Endodermal cell (in vitro differentiated cells): ENCODE data around the gene CDC14A. TPM values are rescaled to one million over a fixed set of nuclear protein-coding genes. Genes with fewer than 3 reads are reported as not detected.

Source experiments
- DNase-seq: peaks from one replicate; pipeline ENCODE4 v3.0.0-alpha.2; 2017
- H3K27ac ChIP-seq: 2 replicates; pipeline ENCODE4 v1.5.1; 2013; ENCODE audit warnings: mild to moderate bottlenecking, low read depth, low read length, moderate library complexity
- H3K27me3 ChIP-seq: 2 replicates; pipeline ENCODE4 v1.6.1; 2013; ENCODE audit warnings: mild to moderate bottlenecking, low read length, moderate library complexity; ENCODE audit not compliant: insufficient read depth, control insufficient read depth, poor library complexity, severe bottlenecking
- H3K36me3 ChIP-seq: 2 replicates; pipeline ENCODE4 v1.7.0; 2013; ENCODE audit warnings: mild to moderate bottlenecking, low read length, moderate library complexity; ENCODE audit not compliant: control insufficient read depth, insufficient read depth
- H3K4me1 ChIP-seq: one replicate; pipeline ENCODE4 v1.7.0; 2013; ENCODE audit warnings: low read length; ENCODE audit not compliant: control insufficient read depth, insufficient read depth
- H3K4me3 ChIP-seq: 2 replicates; pipeline ENCODE4 v1.5.1; 2013; ENCODE audit warnings: mild to moderate bottlenecking, low read length, moderate library complexity
- H3K9ac ChIP-seq: 2 replicates; pipeline ENCODE4 v1.6.1; 2013; ENCODE audit warnings: mild to moderate bottlenecking, low read length, moderate library complexity; ENCODE audit not compliant: poor library complexity, severe bottlenecking; ENCODE audit errors: extremely low read depth
- H3K9me3 ChIP-seq: 2 replicates; pipeline ENCODE4 v1.6.1; 2013; ENCODE audit warnings: mild to moderate bottlenecking, low read length, moderate library complexity; ENCODE audit not compliant: control insufficient read depth
- H3K27ac Mint-ChIP-seq: 2 replicates; pipeline ENCODE4 v1.8.0; 2020; ENCODE audit warnings: mixed read lengths
- H3K27me3 Mint-ChIP-seq: 2 replicates; pipeline ENCODE4 v1.8.0; 2021; ENCODE audit warnings: mild to moderate bottlenecking, mixed read lengths; ENCODE audit not compliant: insufficient read depth
- H3K36me3 Mint-ChIP-seq: 2 replicates; pipeline ENCODE4 v1.8.0; 2020; ENCODE audit warnings: low read depth, mixed read lengths
- H3K4me1 Mint-ChIP-seq: 2 replicates; pipeline ENCODE4 v1.8.0; 2020; ENCODE audit warnings: mixed read lengths
- H3K4me3 Mint-ChIP-seq: 2 replicates; pipeline ENCODE4 v1.8.0; 2020; ENCODE audit warnings: mild to moderate bottlenecking, moderate library complexity, mixed read lengths
- H3K9me3 Mint-ChIP-seq: 2 replicates; pipeline ENCODE4 v1.8.0; 2020; ENCODE audit warnings: mild to moderate bottlenecking, mixed read lengths
- CTCF ChIP-seq: fragments of 200-600 bp; sonication (generic); conservative IDR thresholded peaks from 2 replicates; pipeline ENCODE4 v1.5.0; 2021; ENCODE audit warnings: antibody characterized with exemption, mild to moderate bottlenecking
- WGBS, 2 experiments: methylation state at CpG; one replicate each; pipeline versions ENCODE4 v1.1.5 to v1.1.7; 2013; ENCODE audit warnings: missing lambda C conversion rate in 2 of 2, mixed read lengths in 1 of 2; ENCODE audit not compliant: insufficient coverage in 1 of 2, insufficient read length in 1 of 2; 5-methylcytosine and 5-hydroxymethylcytosine counted together
- total RNA-seq, 2 donors: library from RNA; stranded (reverse); fragmentation: NEBNext Ultra II Directional in 1 of 2; extraction: Animal tissue kit (Norgen Biotek cat#: 25700) in 1 of 2; gene quantifications; 2 replicates in 1 of 2; 3 replicates in 1 of 2; pipeline ENCODE4 v1.2.1, GENCODE V29; 2021

CDC14A gene
- total RNA-seq, 2 donors from 2014 or later: 14.5 to 17.6 TPM

GRCh38 chr1:100532645-100533044, 180.3 kb downstream of the CDC14A start:
- Histone ChIP-seq H3K27me3 (peaks cover 30% of the 10 kb centered on the region), H3K36me3 (no peaks in the 10 kb centered on the region), H3K27ac (no peak overlapping the region), H3K9ac (no peak overlapping the region), H3K4me3 (no peak overlapping the region), H3K4me1 (no peaks in the 10 kb centered on the region), H3K9me3 (no peaks in the 10 kb centered on the region)
- WGBS, 2 experiments: 92 to 96% methylated on average over 7 of the region's 7 CpGs
- no peak overlapping the region for H3K27ac Mint-ChIP-seq
- TF ChIP-seq CTCF: no peak
- no peaks in the 10 kb centered on the region for H3K4me1 Mint-ChIP-seq
- DNase-seq: no peak
- no peaks in the 10 kb centered on the region for H3K36me3 Mint-ChIP-seq
- H3K4me3 Mint-ChIP-seq: no peak overlapping the region
- H3K27me3 Mint-ChIP-seq: peaks cover 38% of the 10 kb centered on the region
- H3K9me3 Mint-ChIP-seq: no peaks in the 10 kb centered on the region

- Mint-ChIP-seq H3K4me1 (no peaks in the 10 kb centered on the region), H3K36me3 (no peaks in the 10 kb centered on the region), H3K4me3 (no peak overlapping the region), H3K27ac (no peak overlapping the region), H3K27me3 (peaks cover 63% of the 10 kb centered on the region), H3K9me3 (no peaks in the 10 kb centered on the region)
- no peak for TF ChIP-seq CTCF
- 51 to 67% methylated on average over 1 of the region's 2 CpGs for WGBS, 2 experiments
- Histone ChIP-seq H3K9me3 (peaks cover 3% of the 10 kb centered on the region), H3K27ac (no peak overlapping the region), H3K36me3 (no peaks in the 10 kb centered on the region), H3K4me1 (no peaks in the 10 kb centered on the region), H3K27me3 (peaks cover 56% of the 10 kb centered on the region), H3K9ac (no peak overlapping the region), H3K4me3 (no peak overlapping the region)
- DNase-seq: no peak
Measured at GRCh38 chr1:100535264-100535663, 183.0 kb downstream of the CDC14A start.

- DNase-seq: no peak
- Mint-ChIP-seq H3K4me1 (no peaks in the 10 kb centered on the region), H3K9me3 (no peaks in the 10 kb centered on the region), H3K27me3 (peaks cover 71% of the 10 kb centered on the region), H3K36me3 (no peaks in the 10 kb centered on the region), H3K4me3 (no peak overlapping the region), H3K27ac (no peak overlapping the region)
- no peaks in the 10 kb centered on the region for H3K36me3 ChIP-seq
- WGBS, 2 experiments: 89 to 92% methylated on average over 2 to 3 of the region's 3 CpGs
- no peak overlapping the region for H3K9ac ChIP-seq
- no peaks in the 10 kb centered on the region for H3K4me1 ChIP-seq
- no peak for TF ChIP-seq CTCF
- no peak overlapping the region for H3K4me3 ChIP-seq
- peaks cover 3% of the 10 kb centered on the region for H3K9me3 ChIP-seq
- no peak overlapping the region for H3K27ac ChIP-seq
- peaks cover 64% of the 10 kb centered on the region for H3K27me3 ChIP-seq
Measured at GRCh38 chr1:100536031-100536430, 183.7 kb downstream of the CDC14A start.
